ENCODE data around the gene MRO.

The MRO gene

GRCh38 chr18:50751947-50752346 lies 67.9 kb downstream of the MRO start:
- TF ChIP-seq POLR2A (IDR thresholded peaks at IDR 0.05; ENCODE audit: low read depth, low read length) (no peak), TAF1 (IDR thresholded peaks at IDR 0.05; ENCODE audit: borderline replicate concordance, low read depth, low read length) (no peak), POLR2AphosphoS5 (IDR thresholded peaks at IDR 0.05; ENCODE audit: low read depth, low read length) (no peak)
- DNase-seq (ENCODE audit: insufficient read length) = no peak
- no peak for FAIRE-seq

DNA sequence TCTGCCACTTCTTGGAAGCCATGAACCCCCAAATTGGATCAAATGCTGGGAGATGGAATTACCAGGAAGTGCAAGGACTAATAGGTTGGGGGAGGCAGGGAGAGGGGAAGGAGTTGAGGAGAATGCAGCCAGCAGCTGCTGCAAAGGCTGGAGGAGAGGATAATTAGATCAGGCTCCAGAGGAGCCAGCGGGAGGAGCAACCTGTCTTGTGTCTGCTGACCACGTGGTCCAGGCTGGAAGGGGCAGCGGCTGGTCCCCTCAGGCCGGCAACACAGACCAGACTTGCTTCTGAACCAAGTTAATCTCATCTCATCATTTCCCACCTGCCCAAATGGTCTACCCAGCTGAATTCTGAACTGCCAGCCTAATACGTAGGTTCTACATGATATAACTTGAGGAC lies 68.3 kb downstream of the MRO start:
- no peak for TF ChIP-seq POLR2A (IDR thresholded peaks at IDR 0.05; ENCODE audit: low read depth, low read length)
- no peak for TF ChIP-seq TAF1 (IDR thresholded peaks at IDR 0.05; ENCODE audit: borderline replicate concordance, low read depth, low read length)
- TF ChIP-seq POLR2AphosphoS5 (IDR thresholded peaks at IDR 0.05; ENCODE audit: low read depth, low read length) = no peak
- DNase-seq (ENCODE audit: insufficient read length) (no peak), FAIRE-seq (no peak)

DNA sequence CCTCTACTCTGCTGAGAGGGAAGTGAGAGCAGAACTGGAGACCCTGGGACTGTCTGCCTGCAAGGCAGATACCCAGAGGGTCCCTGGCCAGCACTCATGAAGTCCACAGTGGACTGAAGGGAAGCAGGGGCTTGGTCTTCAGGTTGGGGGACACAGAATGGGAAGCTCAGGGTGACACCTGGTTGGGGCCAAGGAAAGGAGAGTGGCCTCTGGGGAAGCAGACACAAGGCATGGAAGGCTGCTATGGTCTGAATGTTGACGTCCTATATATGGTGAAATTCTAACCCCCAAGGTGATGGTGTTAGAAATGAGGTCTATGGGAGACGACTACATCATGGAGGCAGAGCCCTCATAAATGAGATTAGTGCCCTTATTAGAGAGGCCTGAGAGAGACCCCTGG lies 69.3 kb downstream of the MRO start:
- TF ChIP-seq POLR2AphosphoS5 (IDR thresholded peaks at IDR 0.05; ENCODE audit: low read depth, low read length) = no peak
- DNase-seq (ENCODE audit: insufficient read length) (no peak), FAIRE-seq (no peak)

DNA sequence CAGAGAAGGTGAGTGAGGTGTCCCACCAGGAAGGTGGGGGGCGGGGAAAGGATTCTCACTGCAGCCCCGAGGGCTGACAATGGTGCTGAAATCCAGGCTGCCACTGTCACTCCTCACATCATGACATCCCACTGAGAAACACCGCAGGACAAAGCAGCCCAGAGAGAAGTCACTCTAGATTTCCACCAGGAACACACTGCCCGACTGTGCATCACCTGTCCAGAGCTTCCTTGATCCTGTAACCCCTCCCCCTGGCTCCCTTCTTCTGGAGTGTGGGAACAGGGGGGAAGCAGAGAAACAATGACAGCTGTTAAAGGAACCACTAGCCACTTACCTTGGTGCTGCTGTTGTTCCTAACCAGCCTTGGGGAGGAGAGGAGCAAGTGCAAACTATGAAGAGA lies 69.9 kb downstream of the MRO start:
- DNase-seq (ENCODE audit: insufficient read length) (no peak), FAIRE-seq (no peak)
- no peak for TF ChIP-seq POLR2A (IDR thresholded peaks at IDR 0.05; ENCODE audit: low read depth, low read length)
- TF ChIP-seq POLR2AphosphoS5 (IDR thresholded peaks at IDR 0.05; ENCODE audit: low read depth, low read length) = no peak
- TF ChIP-seq TAF1 (IDR thresholded peaks at IDR 0.05; ENCODE audit: borderline replicate concordance, low read depth, low read length) = no peak

GRCh38 chr18:50749421-50749820 lies 70.4 kb downstream of the MRO start:
- no peak for TF ChIP-seq TAF1 (IDR thresholded peaks at IDR 0.05; ENCODE audit: borderline replicate concordance, low read depth, low read length)
- no peak for TF ChIP-seq POLR2AphosphoS5 (IDR thresholded peaks at IDR 0.05; ENCODE audit: low read depth, low read length)
- no peak for TF ChIP-seq POLR2A (IDR thresholded peaks at IDR 0.05; ENCODE audit: low read depth, low read length)
- FAIRE-seq = no peak
- no peak for DNase-seq (ENCODE audit: insufficient read length)

DNA sequence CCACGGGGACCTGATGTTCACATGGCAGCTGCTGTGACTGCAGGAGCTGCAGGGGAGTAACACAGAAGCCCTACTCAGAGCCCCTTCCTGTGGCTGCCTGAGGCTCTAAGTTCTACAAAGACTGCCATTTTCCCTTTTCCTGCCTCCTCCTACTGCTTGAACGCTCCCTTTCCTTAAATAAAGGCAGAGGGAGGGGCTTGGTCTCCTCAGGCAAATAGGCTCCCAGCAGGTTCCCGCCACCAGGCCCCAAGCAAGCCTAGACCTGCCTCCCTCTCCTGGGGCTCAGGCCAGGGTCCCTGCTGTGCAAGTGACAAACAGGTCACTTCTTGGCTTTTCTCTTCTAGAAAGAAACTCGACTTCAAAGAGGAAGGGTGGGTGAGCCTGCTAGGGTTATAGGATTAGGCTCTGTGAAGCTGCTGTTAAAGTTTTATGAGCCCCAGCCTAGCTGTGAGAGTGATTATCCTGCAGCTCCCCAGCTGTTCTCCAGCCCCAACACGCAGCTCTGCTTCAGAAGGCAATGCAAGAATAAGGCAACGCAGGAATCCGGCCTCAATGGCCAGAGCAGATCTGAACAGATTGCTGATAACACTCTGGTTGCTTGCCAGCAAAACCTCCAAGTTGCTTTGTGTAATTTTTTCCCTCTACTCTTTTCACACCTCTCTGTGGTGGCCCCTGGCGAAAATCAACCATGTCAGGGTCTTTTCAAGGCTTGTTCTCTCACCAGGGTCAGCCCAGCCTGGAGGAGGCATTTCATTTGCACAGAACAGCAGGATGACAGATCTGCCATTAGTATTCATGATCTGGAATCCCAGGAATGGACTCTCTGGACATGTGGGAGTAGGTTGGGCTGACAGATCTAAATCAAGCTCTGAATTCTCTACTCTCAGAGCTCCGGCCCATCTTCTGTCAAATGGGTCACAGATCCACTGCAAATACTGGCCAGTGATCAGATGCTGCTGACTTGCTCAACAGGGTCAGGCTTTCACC lies 71.3 kb downstream of the MRO start:
- FAIRE-seq (no peak), DNase-seq (ENCODE audit: insufficient read length) (no peak)
- TF ChIP-seq POLR2AphosphoS5 (IDR thresholded peaks at IDR 0.05; ENCODE audit: low read depth, low read length) = no peak
- TF ChIP-seq POLR2A (IDR thresholded peaks at IDR 0.05; ENCODE audit: low read depth, low read length) = no peak
- no peak for TF ChIP-seq TAF1 (IDR thresholded peaks at IDR 0.05; ENCODE audit: borderline replicate concordance, low read depth, low read length)

- DNase-seq (ENCODE audit: insufficient read length) (no peak), FAIRE-seq (no peak)
- no peak for TF ChIP-seq POLR2AphosphoS5 (IDR thresholded peaks at IDR 0.05; ENCODE audit: low read depth, low read length)
- TF ChIP-seq POLR2A (IDR thresholded peaks at IDR 0.05; ENCODE audit: low read depth, low read length) = no peak
- no peak for TF ChIP-seq TAF1 (IDR thresholded peaks at IDR 0.05; ENCODE audit: borderline replicate concordance, low read depth, low read length)
These were observed 72.0 kb downstream of the MRO start for GRCh38 chr18:50747849-50748242.

DNA sequence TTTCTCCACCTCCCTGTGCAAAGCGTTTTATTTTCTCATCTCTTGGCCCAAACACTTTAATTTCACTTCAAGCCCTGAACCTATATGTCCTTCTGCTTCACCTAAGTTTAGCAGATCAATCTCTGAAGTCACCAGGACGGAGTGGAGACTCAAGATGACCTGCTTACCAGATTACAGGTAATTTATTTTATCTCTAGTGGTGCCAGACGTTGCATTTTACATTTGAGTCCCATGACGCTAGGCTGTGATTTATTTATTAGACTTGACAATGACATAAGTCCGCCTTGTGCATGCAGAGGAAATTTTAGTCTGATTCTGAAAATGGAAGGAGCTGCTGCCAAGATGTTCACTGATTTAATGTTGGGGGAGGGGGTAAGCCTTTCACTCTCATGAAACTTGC lies 73.9 kb downstream of the MRO start:
- FAIRE-seq (no peak), DNase-seq (ENCODE audit: insufficient read length) (no peak)
- TF ChIP-seq POLR2A (IDR thresholded peaks at IDR 0.05; ENCODE audit: low read depth, low read length) (no peak), TAF1 (IDR thresholded peaks at IDR 0.05; ENCODE audit: borderline replicate concordance, low read depth, low read length) (no peak), POLR2AphosphoS5 (IDR thresholded peaks at IDR 0.05; ENCODE audit: low read depth, low read length) (no peak)
